ENCODE measurements around the gene GTSF1L.

DNA sequence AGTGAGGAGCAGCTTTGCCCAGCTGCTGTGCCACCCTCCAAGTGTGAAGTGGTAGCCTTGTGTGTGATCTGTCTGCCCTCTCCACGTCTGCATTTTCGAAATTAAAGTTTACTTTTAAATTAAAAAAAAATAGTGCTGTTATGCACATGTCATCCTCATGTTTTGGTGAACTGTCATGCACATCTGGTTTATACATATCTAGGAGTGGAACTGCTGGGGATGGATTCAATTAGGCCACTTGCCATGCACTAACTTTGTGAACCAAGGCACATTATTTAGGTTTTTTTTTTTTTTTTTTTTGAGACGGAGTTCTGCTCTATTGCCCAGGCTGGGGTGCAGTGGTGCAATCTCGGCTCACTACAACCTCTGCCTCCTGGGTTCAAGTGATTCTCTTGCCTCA lies 3.6 kb downstream of the GTSF1L start:
- TF ChIP-seq, protein P1, sequence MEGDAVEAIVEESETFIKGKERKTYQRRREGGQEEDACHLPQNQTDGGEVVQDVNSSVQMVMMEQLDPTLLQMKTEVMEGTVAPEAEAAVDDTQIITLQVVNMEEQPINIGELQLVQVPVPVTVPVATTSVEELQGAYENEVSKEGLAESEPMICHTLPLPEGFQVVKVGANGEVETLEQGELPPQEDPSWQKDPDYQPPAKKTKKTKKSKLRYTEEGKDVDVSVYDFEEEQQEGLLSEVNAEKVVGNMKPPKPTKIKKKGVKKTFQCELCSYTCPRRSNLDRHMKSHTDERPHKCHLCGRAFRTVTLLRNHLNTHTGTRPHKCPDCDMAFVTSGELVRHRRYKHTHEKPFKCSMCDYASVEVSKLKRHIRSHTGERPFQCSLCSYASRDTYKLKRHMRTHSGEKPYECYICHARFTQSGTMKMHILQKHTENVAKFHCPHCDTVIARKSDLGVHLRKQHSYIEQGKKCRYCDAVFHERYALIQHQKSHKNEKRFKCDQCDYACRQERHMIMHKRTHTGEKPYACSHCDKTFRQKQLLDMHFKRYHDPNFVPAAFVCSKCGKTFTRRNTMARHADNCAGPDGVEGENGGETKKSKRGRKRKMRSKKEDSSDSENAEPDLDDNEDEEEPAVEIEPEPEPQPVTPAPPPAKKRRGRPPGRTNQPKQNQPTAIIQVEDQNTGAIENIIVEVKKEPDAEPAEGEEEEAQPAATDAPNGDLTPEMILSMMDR (IDR thresholded peaks at IDR 0.05): no peak
- no peak for TF ChIP-seq POLR2A (IDR thresholded peaks at IDR 0.05)

Data from thyroid gland (tissue), 4 donors.